ENCODE measurements around the gene DCAF12.
"Not testable (repeated sequence)": the region's sequence is repeated elsewhere in the genome, so short reads cannot be mapped to it uniquely, and the experiment has no call there.

Gene DCAF12

DNA sequence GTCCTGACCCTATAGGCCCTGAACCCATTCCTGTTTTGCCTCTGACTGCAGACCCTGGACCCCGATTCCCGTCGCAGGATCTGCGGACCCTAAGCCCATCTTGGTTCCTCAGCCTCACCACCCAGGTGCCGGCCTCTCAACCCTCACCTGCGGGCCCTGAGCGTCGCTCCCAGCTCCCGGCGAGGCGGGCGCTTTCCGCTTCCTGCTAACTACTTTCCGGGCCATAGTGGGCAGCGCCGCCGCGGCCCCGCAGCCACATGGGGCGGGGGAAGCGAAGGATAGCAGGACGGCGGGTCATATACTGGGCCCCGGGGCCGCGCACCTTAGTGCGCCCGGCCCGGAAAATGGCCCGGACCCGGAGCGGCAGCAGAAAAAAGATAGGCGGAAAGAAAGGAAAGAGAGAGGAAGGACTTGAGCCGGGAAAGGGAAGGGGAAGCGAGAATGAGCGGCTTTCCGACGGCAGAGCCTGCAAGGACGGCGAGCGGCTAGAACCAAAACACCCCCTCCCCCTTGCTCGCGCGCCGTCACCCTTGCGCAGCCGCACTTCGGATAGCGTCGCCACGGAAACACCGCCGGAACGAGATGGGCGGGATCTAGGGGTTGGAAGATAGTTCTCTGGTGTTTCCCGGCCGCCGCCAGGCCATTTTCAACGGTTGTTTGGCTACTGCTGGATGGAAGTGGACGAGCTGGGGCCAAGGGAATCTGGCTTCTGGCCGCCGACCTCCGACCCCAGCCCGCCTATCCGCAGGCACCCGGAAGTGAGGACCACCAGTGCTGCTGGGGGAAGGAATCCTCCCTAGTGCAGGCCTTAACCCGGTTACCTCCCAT is at the start of gene DCAF12:
Gene DCAF12, minus strand, starts transcription at position 492 of the 828 bp plus-strand sequence. Its CDS starts 267 bp downstream, at position 225.
- DNase-seq = peak; percentile 86 to 87

- no peak for DNase-seq
Observed at GRCh38 chr9:34176089-34176488, 49.6 kb upstream of the DCAF12 start.

DNA sequence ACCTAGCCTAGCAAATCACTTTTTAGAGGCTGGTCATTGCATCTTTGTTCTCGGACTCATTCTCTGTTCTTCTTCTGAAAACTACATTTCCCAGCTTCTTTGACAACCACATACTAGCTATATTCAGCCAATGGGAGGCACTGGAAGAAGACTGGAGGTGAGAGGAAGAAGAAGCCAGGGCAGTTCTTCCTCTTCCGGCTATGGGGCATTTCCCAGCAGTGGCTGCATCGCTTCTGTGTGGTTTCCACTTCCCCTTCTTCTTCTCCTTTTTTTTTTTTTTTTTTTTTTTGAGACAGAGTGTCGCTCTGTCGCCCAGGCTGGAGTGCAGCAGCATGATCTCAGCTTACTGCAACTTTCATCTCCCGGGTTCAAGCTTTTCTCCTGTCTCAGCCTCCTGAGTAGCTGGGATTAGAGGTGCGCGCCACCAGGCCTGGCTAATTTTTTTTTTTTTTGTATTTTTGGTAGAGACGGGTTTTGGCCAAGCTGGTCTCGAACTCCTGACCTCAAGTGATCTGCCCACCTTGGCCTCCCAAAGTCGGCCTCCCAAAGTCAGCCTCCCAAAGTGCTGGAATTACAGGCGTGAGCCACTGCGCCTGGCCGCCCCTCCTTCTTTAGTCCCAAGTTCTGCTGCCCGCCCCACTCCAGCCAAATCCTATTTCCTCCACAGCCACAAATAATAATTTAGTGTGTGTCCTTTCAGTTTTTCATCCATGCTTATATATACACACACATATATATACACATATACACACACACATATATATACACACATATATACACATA is 45.4 kb upstream of the DCAF12 start:
- peak; percentile 25 to 41 for DNase-seq

DNA sequence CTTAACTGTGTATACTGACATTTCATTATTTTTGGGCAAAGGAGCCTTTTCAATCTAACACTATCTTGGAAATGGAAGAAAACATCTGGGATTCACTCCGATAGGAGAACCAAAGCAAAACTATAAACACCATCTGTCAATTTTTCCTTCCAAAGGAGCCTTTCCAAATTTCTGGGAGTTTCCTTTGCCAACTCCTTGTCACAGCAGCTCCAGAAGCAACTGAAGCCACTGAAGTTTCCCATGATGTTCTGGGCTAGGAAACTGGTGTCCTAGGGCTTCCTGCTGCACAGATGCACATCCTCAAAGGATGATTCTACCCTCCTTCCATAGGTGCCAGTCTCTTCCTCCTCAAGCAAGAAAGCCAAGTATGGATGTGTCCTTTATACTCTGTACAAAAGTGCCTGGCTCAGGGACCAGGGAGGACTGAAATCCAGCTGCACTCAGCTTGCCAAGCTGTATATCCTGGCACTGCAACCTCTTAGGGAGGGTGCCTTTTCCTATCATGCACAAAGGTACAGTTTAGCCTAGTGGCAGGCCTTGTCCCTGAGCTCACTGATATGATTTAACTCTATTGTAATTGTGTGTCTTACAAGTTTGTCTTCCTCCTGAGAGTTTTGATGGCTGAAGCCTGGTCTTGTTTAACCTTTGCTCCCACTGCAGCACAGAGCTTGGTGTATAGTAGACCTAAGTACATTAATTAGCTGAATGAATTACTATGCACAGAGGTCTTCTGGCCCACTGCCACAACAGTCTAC is 43.9 kb upstream of the DCAF12 start:
- no peak for DNase-seq

- DNase-seq = no peak
Observed at GRCh38 chr9:34169125-34169524, 42.6 kb upstream of the DCAF12 start.

- DNase-seq = no peak
Observed at GRCh38 chr9:34163434-34163833, 36.9 kb upstream of the DCAF12 start.

DNA sequence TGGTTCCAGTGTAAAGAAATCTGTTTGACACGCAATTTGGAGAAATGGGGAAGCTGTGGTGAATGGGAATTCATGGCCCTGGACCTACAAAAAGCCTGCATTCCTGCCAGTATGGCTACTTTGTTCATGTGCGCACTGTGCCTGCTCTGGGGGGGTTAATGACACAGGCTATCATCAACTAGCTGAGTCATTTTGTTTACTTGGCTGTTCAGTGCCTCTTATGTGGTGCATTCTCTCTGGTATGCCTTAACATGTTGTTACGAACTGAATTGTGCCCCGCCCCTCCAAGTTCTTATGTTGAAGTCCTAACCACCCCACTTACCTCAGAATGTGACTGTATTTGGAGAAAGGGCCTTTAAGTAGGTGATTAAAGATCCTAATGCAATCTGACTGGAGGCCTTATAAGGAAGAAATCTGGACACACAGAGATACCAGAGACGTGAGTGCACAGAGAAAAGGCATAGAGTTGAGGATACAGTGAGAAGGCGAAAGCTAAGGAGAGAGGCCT is 31.9 kb upstream of the DCAF12 start:
- DNase-seq = no peak

DNA sequence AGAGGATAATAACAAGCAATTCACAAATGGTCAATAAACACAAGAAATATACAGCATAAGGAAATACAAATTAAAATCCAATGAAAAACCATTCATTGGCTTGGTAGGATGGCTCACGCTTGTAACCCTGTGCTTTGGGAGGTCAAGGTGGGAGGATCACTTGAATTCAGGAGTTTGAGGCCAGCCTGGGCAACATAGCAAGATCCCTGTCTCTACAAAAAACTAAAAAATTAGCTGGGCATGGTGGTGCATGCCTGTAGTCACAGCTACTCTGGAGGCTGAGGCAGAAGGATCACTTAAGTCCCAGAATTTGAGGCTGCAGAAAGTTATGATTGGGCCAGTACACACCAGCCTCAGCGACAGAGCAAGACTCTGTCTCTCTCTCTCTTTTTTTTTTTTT is 31.4 kb upstream of the DCAF12 start:
- no peak for DNase-seq

GRCh38 chr9:34157318-34157717 is 30.8 kb upstream of the DCAF12 start:
- no peak for DNase-seq

DNA sequence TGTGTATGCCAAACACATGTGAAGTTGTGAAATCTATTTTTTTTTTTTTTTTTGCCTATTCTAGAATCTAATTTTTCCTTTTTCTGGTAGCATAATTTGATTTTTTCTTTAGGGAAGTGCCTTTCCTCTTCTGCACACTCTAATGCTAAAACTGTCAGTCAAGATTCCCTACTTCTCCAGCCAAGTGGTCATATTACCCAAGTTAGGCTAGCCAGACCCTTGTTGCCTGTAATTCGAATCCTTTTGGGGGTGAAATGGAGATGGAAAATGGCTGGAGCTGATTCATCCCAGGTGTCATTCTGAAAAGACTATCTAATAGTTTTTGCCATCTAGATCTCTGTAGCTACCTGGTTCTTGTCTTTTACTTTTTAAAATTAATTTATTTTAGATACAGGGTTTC is 27.6 kb upstream of the DCAF12 start:
- no peak for DNase-seq

- no peak for DNase-seq
Observed at GRCh38 chr9:34151398-34151797, 24.9 kb upstream of the DCAF12 start.

GRCh38 chr9:34145165-34145564 is 18.7 kb upstream of the DCAF12 start:
- no peak for DNase-seq

GRCh38 chr9:34143116-34143515 is 16.6 kb upstream of the DCAF12 start:
- DNase-seq = no peak

DNA sequence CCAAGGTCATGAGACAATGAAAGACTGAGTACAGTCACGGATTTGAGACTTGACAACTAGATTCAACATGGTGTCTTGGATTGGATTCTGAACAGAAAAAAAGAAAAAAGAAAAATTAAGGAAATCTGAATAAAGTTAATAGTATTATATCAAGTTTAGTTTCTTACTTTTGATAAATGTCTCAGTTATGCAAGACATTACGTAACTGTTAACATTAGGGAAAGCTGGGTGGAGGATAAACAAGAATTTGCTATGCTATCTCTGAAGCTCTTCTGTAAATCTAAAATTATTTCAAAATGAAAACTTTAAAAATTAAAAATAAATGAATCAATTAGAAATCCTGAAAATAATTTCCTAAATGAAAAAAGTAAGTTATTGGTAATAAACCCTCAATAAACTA is 14.4 kb upstream of the DCAF12 start:
- DNase-seq = no peak

- no peak for DNase-seq
Observed at GRCh38 chr9:34139477-34140146, 13.1 kb upstream of the DCAF12 start.

DNA sequence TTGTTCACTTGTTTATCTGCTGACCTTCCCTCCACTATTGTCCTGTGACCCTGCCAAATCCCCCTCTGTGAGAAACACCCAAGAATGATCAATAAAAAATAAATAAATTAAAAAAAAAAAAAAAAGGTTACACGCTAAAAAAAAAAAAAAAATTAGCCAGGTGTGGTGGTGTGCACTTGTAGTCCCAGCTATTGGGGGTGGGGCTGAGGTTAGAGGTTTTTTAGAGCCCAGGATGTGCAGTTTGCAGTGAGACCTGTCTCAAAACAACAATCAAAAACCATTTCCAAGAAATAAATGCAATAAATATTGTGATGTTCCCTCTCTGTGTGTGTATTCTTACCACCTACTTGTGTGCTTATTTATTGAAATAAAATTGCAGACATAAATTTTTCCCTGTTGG is 12.1 kb upstream of the DCAF12 start:
- not testable (repeated sequence) for DNase-seq

DNA sequence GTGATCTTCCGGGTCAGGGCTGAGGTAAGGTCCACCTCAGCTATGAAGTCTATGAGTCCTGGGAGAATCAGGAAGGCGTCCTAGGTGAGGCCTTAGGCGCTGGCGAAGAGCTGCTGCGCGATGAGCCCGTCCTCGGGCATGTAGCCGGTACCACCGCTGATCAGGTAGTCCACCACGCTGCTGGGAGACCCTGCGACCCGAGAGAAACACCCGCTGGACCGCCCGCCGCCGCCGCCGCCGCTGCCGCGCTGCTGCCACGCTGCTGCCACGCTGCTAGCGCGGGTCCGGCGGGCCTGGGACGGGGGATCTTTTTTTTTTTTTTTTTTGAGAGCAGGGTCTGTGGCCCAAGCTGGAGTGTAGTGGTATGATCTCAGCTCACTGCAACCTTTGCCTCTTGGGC is 8.0 kb upstream of the DCAF12 start:
- no peak for DNase-seq

DNA sequence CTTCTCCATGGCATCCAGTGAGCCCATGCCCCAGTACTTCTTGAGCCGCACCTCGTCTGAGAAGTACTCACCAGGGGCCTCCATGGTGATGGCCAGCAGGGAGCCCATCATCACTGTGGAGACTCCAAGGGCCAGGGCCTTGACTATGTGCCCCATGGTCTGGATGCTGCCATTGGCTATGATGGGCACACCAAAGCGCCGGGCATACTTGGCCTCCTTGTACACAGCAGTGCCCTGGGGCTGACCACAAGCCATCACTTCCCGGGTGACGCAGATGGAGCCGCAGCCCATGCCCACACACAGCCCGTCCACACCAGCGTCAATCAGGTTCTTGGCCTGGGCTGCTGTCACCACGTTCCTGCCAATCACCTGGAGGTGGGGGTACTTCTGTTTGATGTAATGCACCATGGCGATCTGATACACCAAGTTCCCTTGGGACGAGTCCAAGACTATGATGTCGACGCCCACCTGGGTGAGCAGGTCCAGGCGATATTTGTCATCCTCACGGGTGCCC is 7.0 kb upstream of the DCAF12 start:
- DNase-seq = no peak

GRCh38 chr9:34131571-34131970 is 5.1 kb upstream of the DCAF12 start:
- no peak for DNase-seq

DNA sequence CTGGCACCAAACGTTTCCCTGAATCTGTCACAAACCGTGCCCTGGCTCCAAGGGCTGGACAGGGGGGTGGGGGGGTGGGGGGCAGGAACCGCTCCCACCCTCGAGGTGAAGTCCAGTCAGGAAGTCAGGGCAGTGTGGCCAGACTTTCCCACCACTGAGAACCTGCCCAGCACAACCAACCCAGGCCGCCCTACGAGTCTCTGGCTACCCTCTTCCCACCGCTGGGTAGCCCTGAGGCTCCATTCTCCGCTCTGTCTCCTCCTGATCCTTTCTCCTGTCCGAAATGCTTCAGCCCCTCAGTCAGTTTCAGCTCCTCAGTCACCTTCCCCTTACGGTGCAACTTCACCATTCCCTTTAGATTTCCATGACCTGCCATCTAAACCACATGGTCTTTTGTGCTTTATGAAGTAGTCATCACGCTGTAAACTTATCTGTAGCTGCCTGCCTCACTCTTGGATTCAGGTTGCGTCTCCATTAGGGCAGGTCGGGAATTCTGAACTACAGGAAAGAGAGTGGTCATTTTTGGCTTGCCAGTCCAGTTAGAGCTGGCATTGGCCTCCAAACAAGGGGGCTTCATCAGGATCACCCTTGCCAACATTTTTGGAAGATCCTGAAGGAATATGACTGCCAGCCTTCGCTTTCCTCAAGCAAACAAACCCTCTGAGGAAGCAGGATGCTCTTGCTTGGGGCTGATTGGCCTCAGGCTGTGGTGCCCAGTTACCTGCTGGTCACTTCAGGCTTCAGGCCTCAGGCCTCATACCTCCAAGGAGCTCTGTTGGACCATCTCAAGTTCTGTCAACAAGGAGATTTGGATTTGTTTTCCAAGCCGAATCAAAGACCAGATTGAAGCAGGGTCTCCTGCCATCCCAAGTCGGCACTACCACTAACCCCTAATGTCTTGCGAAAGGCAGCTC is 794 bp upstream of the DCAF12 start:
- DNase-seq = no peak

DNA sequence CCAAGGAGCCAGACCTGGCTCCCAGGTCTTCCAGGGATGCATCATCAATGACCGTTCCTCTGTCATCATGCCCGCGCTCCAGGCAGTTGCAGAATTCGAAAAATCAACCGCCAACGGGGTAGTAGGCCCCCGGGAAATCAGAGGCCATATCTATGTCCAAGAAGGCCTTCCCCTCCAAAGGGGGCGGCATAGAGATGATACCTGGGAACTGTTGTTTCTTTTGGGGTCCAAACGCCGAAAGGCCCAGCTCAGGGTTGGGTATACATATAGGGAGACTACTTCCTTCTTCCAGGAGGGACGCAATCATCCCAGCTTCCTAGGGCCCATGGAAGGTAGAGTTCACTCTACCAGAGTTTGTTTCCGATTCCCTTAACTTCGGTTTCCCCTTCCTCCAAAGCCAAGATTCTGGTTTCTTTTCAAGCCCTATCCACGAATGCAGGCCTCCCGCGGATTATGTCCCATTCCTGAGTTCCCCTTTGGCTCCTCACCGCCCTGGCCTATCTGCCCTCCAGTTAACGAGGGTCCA is 754 bp downstream of the DCAF12 start:
- no peak for DNase-seq

Data from activated CD4-positive, alpha-beta T cell treated with anti-CD3 and anti-CD28 coated beads, Interleukin-2, amount 50 U/mL, for 4 hours (primary cell).